Endothelial cell of umbilical vein (primary cell): ENCODE results near the gene DERL2.
"Not testable (repeated sequence)": the region's sequence is repeated elsewhere in the genome, so short reads cannot be mapped to it uniquely, and the experiment has no call there.

Experiments
- EZH2 ChIP-seq: IDR thresholded peaks from 2 replicates; pipeline ENCODE4 v1.6.1; 2012; ENCODE audit warnings: borderline replicate concordance, low read depth, mild to moderate bottlenecking, moderate library complexity, low read length, inconsistent platforms; ENCODE audit not compliant: severe bottlenecking
- FOS ChIP-seq: IDR thresholded peaks from 2 replicates; pipeline ENCODE4 v1.6.1; 2011; ENCODE audit warnings: mild to moderate bottlenecking, low read length, moderate library complexity, borderline replicate concordance; ENCODE audit not compliant: insufficient read depth
- GATA2 ChIP-seq: IDR thresholded peaks from 2 replicates; pipeline ENCODE4 v1.7.0; 2011; ENCODE audit warnings: low read depth, mild to moderate bottlenecking, moderate library complexity, mixed read lengths, low read length; ENCODE audit not compliant: insufficient read length, insufficient read depth
- JUN ChIP-seq: IDR thresholded peaks from 2 replicates; pipeline ENCODE4 v1.6.1; 2011; ENCODE audit warnings: borderline replicate concordance, low read depth; ENCODE audit not compliant: insufficient read length, insufficient read depth
- MYC ChIP-seq: IDR thresholded peaks from one replicate; pipeline ENCODE4 v1.6.1; 2011; ENCODE audit warnings: mild to moderate bottlenecking, low read depth, low read length
- POLR2A ChIP-seq: IDR thresholded peaks from 2 replicates; pipeline ENCODE4 v1.6.1; 2012; ENCODE audit warnings: low read depth, mild to moderate bottlenecking, control low read depth, low read length
- POLR2AphosphoS5 ChIP-seq: IDR thresholded peaks from 2 replicates; pipeline ENCODE4 v1.6.1; 2012; ENCODE audit warnings: low read depth, mild to moderate bottlenecking, control low read depth, low read length, moderate library complexity; ENCODE audit not compliant: insufficient read depth
- TF ChIP-seq, protein P1 (sequence below), 2 donors: IDR thresholded peaks; 1 replicate in 1 of 2; 2 replicates in 1 of 2; pipeline ENCODE4 v1.5.1; 2011; ENCODE audit warnings: low read length in 2 of 2, mild to moderate bottlenecking in 2 of 2, moderate library complexity in 2 of 2, control low read depth in 1 of 2, inconsistent platforms in 1 of 2, low read depth in 1 of 2; ENCODE audit not compliant: insufficient read depth in 1 of 2; ENCODE audit errors: extremely low read depth in 1 of 2
- TF ChIP-seq, protein P2 (sequence below): IDR thresholded peaks from 2 replicates; pipeline ENCODE4 v1.6.1; 2011; ENCODE audit not compliant: insufficient read depth, insufficient read length

DNA sequence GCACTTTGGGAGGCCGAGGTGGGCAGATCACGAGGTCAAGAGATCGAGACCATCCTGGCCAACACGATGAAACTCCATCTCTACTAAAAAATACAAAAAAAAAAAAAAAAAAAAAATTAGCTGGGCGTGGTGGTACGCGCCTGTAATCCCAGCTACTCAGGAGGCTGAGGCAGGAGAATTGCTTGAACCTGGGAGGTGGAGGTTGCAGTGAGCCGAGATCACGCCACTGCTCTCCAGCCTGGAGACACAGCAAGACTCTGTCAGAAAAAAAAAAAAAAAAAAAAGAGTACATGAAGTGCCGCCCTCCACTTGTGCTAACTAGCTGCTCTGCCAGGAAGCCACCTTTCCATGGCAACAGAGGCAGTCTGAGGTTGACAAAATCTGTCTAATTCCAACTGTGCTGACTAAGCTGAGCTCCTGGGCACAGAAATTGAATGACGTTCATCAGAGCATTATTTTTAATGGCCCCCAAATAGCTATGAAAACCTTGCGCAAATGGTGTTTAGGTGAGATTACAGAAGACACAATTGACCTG is 50.1 kb downstream of the DERL2 start:
- TF ChIP-seq, protein P1, sequence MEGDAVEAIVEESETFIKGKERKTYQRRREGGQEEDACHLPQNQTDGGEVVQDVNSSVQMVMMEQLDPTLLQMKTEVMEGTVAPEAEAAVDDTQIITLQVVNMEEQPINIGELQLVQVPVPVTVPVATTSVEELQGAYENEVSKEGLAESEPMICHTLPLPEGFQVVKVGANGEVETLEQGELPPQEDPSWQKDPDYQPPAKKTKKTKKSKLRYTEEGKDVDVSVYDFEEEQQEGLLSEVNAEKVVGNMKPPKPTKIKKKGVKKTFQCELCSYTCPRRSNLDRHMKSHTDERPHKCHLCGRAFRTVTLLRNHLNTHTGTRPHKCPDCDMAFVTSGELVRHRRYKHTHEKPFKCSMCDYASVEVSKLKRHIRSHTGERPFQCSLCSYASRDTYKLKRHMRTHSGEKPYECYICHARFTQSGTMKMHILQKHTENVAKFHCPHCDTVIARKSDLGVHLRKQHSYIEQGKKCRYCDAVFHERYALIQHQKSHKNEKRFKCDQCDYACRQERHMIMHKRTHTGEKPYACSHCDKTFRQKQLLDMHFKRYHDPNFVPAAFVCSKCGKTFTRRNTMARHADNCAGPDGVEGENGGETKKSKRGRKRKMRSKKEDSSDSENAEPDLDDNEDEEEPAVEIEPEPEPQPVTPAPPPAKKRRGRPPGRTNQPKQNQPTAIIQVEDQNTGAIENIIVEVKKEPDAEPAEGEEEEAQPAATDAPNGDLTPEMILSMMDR (IDR thresholded peaks at IDR 0.05; ENCODE audit: extremely low read depth in 1 of 2, insufficient read depth in 1 of 2, low read depth in 1 of 2, low read length in 2 of 2): not testable (repeated sequence)
- not testable (repeated sequence) for TF ChIP-seq POLR2A, MYC, EZH2, JUN, GATA2, POLR2AphosphoS5, FOS
- TF ChIP-seq, protein P2, sequence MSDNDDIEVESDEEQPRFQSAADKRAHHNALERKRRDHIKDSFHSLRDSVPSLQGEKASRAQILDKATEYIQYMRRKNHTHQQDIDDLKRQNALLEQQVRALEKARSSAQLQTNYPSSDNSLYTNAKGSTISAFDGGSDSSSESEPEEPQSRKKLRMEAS: not testable (repeated sequence)
